ENCODE measurements around the gene UHRF1.
A peak's percentile ranks its signal among the peaks of the same experiment; 100 is the strongest.
"Not testable (repeated sequence)": the region's sequence is repeated elsewhere in the genome, so short reads cannot be mapped to it uniquely, and the experiment has no call there.

UHRF1 gene

GRCh38 chr19:4937060-4937459 is 27.8 kb downstream of the UHRF1 start:
- DNase-seq = no peak

- DNase-seq = not testable (repeated sequence)
Measured at GRCh38 chr19:4938461-4938860, 29.2 kb downstream of the UHRF1 start.

- no peak for DNase-seq
Measured at GRCh38 chr19:4939466-4939865, 30.2 kb downstream of the UHRF1 start.

GRCh38 chr19:4941638-4942169 is 32.4 kb downstream of the UHRF1 start:
- DNase-seq = not testable (repeated sequence)

GRCh38 chr19:4950650-4951049 is 41.3 kb downstream of the UHRF1 start:
- DNase-seq = not testable (repeated sequence)

- DNase-seq = no peak
Measured at GRCh38 chr19:4951656-4952055, 42.4 kb downstream of the UHRF1 start.

- no peak for DNase-seq
Measured at GRCh38 chr19:4952945-4953344, 43.6 kb downstream of the UHRF1 start.

- not testable (repeated sequence) for DNase-seq
Measured at GRCh38 chr19:4954320-4955149, 45.2 kb downstream of the UHRF1 start.

- no peak for DNase-seq
Measured at GRCh38 chr19:4955274-4955673, 46.0 kb downstream of the UHRF1 start.

GRCh38 chr19:4957981-4958380 is 48.7 kb downstream of the UHRF1 start:
- DNase-seq = no peak

- no peak for DNase-seq
Measured at GRCh38 chr19:4962085-4962619, 52.9 kb downstream of the UHRF1 start.

- no peak for DNase-seq
Measured at GRCh38 chr19:4965061-4965460, 55.8 kb downstream of the UHRF1 start.

- DNase-seq = no peak
Measured at GRCh38 chr19:4966591-4966990, 57.3 kb downstream of the UHRF1 start.

GRCh38 chr19:4967738-4968461 is 58.6 kb downstream of the UHRF1 start:
- DNase-seq = no peak

- peak; percentile 100 for DNase-seq
Measured at GRCh38 chr19:4968462-4969291, 59.4 kb downstream of the UHRF1 start, which contains the start of gene KDM4B. Gene KDM4B, plus strand, starts transcription at chr19:4969113. Its CDS starts 63,778 bp downstream, at chr19:5032891.

- no peak for DNase-seq
Measured at GRCh38 chr19:4969292-4969771, 60.0 kb downstream of the UHRF1 start.

- peak; percentile 11 for DNase-seq
Measured at GRCh38 chr19:4969772-4970531, 60.7 kb downstream of the UHRF1 start.

- peak; percentile 7 for DNase-seq
Measured at GRCh38 chr19:4970558-4971423, 61.5 kb downstream of the UHRF1 start.

GRCh38 chr19:4971424-4971793 is 62.1 kb downstream of the UHRF1 start:
- peak; percentile 14 for DNase-seq

- no peak for DNase-seq
Measured at GRCh38 chr19:4971816-4972495, 62.7 kb downstream of the UHRF1 start.

Measured in central memory CD4-positive, alpha-beta T cell (primary cell).